ENCODE results near the gene CCDC12.
"Not testable (repeated sequence)": the region's sequence is repeated elsewhere in the genome, so short reads cannot be mapped to it uniquely, and the experiment has no call there.

Gene CCDC12

DNA sequence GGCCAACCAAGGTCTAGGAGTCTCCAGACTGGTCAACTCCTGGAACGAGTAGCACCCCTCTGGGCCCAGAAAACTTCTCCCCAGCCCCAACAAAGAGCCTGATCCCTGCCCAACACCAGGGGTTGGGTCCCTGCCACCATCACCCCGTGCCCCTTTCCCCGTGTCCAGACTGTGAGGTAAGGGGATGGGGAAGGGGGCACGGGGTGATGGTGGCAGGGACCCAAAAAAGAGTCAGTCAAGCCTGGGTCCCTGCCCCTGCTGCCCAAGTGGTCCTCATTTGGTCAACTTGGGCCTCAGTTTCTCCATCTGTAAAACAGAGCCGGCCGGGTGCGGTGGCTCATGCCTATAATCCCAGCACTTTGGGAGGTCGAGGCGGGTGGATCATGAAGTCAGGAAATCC lies 1.8 kb upstream of the CCDC12 start:
- DNase-seq: no peak

GRCh38 chr3:46977811-46978195 lies 1.3 kb upstream of the CCDC12 start:
- DNase-seq: no peak

DNA sequence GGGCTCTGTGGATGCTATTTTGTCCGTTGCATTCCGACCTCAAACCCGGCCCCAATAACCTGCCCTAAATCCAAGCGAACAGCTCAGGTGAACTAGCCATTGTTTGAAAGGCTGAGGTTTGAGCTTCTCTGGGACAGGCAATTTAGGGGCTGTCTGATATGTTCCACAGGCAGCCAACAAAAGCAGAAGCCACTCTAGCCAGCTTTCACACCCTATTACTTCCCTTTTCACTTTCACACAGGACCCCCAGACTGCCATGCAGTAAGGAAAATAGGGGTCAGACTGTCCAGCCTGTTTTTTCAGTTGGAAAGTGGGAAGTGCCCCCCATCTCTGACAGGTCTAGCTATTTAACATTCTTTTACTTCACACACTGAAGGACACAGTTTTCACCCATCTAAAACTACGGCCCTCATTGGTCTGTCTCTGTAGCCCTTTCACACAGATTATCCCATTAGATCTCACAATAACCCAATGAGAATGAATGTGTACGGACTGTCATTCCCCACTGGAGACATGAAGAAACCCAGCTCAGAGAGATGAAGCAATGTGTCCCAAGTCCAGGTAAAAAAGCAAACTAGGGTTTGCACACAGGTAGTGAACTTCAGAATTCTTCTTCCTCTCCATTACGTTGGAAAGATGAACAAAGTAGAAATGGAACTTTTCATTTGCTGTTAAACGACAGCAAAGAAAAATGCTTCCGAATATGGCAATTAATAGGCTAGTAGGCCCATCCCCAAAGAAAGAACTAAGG lies 1.9 kb downstream of the CCDC12 start:
- DNase-seq: no peak

DNA sequence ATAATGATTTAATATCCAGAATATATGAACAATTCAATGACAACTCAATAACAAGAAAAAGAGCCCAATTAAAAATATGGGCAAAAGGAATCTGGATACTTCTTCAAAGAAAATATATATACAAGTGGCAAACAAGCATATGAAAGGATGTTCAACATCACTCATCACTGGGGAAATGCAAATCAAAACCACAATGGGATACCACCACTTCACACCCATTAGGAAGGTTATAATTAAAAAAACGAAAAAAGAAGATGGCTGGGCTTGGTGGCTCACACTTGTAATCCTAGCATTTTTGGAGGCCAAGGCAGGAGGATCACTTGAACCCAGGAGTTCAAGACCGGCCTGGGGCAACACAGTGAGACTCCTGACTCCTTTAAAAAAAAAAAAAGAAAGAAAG lies 4.1 kb downstream of the CCDC12 start:
- no peak for DNase-seq

DNA sequence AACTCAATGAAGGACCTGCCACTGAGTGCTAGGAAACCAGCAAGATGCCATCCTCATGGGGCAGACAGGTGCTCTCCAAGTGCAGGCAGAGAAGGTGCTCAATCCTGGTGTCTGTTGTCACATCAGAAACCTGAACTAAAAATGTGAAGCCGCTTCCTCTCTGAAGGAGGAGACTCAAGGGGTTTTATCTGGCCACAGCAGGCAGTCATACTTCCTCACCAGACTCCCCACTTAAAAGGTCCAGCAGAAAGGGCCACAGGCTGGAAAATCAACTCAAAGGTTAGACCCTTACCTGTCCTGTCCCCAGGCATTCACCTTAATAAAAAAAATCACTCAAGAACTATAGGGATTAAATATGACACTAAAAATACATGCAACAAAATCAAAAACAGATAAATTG lies 4.8 kb downstream of the CCDC12 start:
- no peak for DNase-seq

GRCh38 chr3:46971151-46971550 lies 5.4 kb downstream of the CCDC12 start:
- DNase-seq: no peak

- DNase-seq: no peak
These were observed 6.0 kb downstream of the CCDC12 start for GRCh38 chr3:46970391-46971091.

- no peak for DNase-seq
These were observed 7.6 kb downstream of the CCDC12 start for GRCh38 chr3:46968783-46969428.

GRCh38 chr3:46966811-46967210 lies 9.7 kb downstream of the CCDC12 start:
- no peak for DNase-seq

DNA sequence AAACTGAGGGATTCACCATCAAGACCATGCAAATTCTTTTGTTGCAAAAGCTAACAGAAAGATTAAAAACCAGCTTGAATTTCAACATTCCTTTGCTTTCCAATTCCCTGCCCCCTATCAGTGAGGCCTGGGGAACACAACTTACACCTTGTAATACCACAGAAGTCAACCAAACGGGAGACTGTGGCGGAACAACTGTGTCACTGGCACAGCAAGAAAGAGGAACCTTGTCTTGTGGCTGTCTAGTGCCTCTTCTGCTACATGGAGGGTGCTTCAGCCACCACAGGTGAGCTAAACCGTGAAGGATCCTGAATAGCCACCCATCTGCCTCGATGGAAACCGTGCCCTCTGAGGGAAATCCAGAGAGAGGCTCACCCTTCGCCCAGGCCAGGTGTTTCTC lies 11.4 kb downstream of the CCDC12 start:
- no peak for DNase-seq

- DNase-seq: not testable (repeated sequence)
These were observed 12.4 kb downstream of the CCDC12 start for GRCh38 chr3:46964038-46964590.

GRCh38 chr3:46962990-46963389 lies 13.6 kb downstream of the CCDC12 start:
- DNase-seq: no peak

- DNase-seq: no peak
These were observed 14.1 kb downstream of the CCDC12 start for GRCh38 chr3:46962427-46962826.

DNA sequence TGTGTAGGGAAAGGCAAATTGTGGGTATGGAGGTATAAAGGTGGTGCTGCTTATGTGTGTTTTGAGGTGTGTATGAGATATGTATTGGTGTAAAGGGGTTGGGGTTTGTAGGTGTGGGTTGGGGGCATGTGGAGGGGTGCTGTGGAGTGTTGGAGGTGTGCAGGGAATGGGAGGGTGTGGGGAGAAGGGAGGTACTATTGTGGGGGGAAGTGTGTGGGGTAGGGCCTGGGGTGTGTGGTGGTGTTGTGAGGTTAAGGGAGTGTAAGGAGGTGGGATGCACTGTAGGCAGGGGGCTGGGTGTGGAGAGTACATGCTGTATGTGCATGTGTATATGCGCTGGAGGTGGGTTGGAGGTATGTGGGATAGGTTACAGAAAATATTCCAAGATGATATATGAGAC lies 15.7 kb downstream of the CCDC12 start:
- no peak for DNase-seq

DNA sequence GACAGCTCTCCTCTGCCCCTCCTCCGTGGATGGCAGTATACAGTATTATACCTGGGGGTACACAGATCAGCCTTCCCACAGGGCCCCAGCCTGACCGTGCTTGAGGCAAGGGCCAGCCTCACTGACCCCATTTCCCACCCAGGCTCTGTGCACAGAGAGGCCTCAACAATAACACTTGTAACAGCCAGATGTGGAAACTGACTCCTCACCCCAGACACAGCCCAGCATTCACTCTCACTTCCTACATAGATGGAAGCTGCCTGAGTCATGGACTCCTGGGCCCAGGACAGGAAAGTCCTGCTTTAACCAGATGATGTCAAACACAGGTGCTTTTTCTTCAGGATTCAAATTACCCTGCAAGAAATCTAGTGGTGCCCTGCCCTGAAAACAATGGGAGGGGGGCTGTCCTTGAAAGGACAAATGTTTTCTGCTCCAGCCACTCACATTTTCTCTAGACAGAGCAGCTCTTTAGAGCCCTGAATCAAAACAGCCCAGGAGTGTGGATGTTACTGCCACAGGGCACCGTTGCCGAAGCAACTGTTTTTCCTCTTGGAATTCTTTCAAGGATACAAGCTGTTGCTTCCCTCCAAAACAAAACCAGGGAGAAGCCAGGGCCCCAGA lies 16.4 kb downstream of the CCDC12 start:
- no peak for DNase-seq

DNA sequence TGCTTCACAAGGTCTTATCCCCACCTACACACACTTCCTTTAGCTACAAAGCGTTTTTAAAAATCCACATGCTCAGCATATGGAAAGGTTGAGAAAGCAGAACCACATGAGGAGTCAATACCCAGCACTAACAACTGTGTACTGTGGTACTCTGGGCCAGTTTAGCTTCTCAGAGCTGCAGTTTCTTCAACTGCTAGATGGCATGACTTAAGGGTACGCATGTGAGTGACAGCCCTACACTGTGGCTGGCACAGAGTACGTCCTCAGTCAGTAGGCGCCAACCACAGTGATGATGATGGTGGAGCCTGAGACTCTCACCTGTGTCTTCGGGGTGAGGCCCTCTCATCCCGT lies 17.4 kb downstream of the CCDC12 start:
- DNase-seq: no peak

- DNase-seq: no peak
These were observed 17.9 kb downstream of the CCDC12 start for GRCh38 chr3:46958467-46959160.

DNA sequence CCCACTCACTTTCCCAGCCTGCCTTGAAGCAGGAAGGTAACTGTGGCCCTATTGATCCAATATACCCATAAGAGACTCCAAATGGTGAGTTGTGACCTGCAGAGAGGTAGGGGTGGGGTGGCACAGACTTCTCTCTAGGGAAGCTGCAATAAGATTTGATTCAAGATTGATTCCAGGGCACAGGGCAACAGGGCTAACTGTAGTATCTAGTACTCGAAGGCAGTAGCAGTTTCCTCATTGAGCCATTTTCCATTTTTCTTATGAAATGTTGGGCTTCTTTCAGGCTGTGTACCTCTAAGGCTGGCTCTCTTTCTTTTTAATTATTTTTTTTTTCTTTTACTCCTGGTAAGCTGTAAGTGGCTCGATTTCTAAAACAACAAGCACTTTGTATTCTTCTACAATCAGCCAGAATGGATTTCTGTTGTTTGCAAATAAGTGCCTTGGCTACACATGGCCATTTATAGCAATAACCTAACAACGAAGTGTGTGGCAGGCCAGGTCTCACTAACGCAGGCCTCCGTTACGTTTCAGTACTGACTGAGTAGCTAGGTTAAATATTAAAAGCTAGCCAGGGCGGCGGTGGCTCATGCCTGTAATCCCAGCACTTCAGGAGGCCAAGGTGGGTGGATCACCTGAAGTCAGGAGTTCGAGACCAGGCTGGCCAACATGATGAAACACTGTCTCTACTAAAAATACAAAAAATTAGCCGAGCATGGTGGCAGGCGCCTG lies 19.3 kb downstream of the CCDC12 start:
- no peak for DNase-seq

GRCh38 chr3:46955801-46956259 lies 20.7 kb downstream of the CCDC12 start:
- DNase-seq: no peak

GRCh38 chr3:46955157-46955556 lies 21.4 kb downstream of the CCDC12 start:
- no peak for DNase-seq

GRCh38 chr3:46954178-46954577 lies 22.4 kb downstream of the CCDC12 start:
- no peak for DNase-seq
